Breast epithelium (tissue), 3 donors: ENCODE measurements around the gene KLRF1.

Experiments
- POLR2A ChIP-seq: fragments of 450-650 bp; IDR thresholded peaks from one replicate; pipeline ENCODE4 v1.6.1; 2016; ENCODE audit warnings: antibody characterized with exemption, mild to moderate bottlenecking, moderate library complexity
- POLR2AphosphoS5 ChIP-seq, 3 donors: sonication (generic); formaldehyde crosslinking; IDR thresholded peaks; one replicate each; pipeline ENCODE4 v1.6.1; 2017; ENCODE audit warnings: antibody characterized with exemption in 3 of 3
- TF ChIP-seq, protein P1 (sequence below), 3 donors: fragments of 450-650 bp; IDR thresholded peaks; one replicate each; pipeline ENCODE4 v1.5.1; 2016 to 2017; ENCODE audit warnings: antibody characterized with exemption in 3 of 3, mild to moderate bottlenecking in 3 of 3, moderate library complexity in 3 of 3

DNA sequence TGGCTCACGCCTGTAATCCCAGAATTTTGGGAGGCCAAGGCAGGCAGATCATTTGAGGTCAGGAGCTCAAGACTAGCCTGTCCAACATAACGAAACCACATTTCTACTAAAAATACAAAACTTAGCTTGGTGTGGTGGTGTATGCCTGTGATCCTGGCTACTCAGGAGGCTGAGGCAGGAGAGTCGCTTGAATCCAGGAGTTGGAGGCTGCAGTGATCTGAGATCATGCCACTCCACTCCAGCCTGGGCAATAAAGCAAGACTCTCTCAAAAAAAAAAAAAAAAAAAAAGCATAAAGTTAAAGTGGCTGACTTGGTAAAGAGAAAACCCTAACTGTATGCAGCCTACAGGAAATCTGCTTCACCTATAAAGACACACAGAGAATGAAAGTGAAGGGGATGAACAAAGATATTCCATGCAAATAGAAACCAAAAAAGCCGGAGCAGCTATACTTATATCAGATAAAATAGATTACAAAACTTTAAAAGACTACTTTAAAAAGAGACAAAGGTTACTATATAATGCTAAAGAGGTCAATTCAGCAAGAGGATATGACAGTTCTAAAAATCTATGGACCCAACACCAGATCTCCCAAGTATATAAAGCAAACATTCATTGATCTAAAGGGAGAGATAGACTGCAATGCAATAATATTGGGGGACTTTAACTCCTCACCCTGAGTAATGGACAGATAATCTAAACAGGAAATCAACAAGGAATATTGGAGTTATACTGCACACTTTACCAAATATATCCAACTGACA is 37.8 kb downstream of the KLRF1 start:
- TF ChIP-seq, protein P1, sequence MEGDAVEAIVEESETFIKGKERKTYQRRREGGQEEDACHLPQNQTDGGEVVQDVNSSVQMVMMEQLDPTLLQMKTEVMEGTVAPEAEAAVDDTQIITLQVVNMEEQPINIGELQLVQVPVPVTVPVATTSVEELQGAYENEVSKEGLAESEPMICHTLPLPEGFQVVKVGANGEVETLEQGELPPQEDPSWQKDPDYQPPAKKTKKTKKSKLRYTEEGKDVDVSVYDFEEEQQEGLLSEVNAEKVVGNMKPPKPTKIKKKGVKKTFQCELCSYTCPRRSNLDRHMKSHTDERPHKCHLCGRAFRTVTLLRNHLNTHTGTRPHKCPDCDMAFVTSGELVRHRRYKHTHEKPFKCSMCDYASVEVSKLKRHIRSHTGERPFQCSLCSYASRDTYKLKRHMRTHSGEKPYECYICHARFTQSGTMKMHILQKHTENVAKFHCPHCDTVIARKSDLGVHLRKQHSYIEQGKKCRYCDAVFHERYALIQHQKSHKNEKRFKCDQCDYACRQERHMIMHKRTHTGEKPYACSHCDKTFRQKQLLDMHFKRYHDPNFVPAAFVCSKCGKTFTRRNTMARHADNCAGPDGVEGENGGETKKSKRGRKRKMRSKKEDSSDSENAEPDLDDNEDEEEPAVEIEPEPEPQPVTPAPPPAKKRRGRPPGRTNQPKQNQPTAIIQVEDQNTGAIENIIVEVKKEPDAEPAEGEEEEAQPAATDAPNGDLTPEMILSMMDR (IDR thresholded peaks at IDR 0.05) = no peak
- TF ChIP-seq POLR2A (no peak), POLR2AphosphoS5 (IDR thresholded peaks at IDR 0.05) (no peak)
